B cell (primary cell): ENCODE results near the gene ADORA2A.

ENCODE experiments used
- EZH2 ChIP-seq: IDR thresholded peaks from 2 replicates; pipeline ENCODE4 v1.6.1; 2012; ENCODE audit warnings: borderline replicate concordance, low read depth, mild to moderate bottlenecking, moderate library complexity, low read length; ENCODE audit not compliant: insufficient read depth, poor library complexity, severe bottlenecking
- TF ChIP-seq, protein P1 (sequence below): fragments of 200-600 bp; IDR thresholded peaks from one replicate; pipeline ENCODE4 v1.8.0; 2022; ENCODE audit warnings: antibody characterized with exemption, mild to moderate bottlenecking

DNA sequence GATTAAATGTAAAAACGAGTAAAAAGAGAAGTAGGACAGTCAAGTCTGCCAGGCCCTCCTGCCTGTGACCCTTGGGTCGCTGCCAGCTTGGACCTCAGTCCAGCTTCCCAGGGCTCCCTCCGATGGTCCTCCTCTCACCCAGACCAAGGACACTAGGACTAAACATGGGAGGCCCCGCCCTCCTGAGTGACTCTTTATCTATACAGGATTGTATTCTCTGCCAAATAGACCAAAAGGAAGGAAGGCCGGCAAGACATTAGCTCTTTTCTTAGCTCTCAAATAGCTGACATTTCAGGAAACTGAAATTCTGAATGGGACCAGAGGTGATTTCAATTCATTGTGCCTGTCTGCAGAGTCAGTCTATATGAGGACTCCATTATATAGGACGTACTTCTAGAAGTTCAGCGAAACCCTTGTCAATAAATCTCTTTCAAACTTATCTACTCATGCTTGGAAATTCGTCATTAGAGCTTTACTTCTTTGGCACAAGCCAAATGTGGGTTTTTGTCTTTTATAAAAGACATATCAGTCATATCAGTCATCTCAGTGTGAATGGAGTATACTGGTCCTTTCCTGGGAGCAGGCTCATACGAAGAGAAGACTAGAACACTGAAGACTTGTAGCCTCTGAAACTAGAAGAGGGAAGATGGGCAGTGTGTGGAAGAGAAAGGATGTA lies 28.5 kb downstream of the ADORA2A start:
- TF ChIP-seq EZH2, result no peak
- TF ChIP-seq, protein P1, sequence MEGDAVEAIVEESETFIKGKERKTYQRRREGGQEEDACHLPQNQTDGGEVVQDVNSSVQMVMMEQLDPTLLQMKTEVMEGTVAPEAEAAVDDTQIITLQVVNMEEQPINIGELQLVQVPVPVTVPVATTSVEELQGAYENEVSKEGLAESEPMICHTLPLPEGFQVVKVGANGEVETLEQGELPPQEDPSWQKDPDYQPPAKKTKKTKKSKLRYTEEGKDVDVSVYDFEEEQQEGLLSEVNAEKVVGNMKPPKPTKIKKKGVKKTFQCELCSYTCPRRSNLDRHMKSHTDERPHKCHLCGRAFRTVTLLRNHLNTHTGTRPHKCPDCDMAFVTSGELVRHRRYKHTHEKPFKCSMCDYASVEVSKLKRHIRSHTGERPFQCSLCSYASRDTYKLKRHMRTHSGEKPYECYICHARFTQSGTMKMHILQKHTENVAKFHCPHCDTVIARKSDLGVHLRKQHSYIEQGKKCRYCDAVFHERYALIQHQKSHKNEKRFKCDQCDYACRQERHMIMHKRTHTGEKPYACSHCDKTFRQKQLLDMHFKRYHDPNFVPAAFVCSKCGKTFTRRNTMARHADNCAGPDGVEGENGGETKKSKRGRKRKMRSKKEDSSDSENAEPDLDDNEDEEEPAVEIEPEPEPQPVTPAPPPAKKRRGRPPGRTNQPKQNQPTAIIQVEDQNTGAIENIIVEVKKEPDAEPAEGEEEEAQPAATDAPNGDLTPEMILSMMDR, result no peak
